GM18498 (cell line): ENCODE results near the gene LRRC72.
"Not testable (repeated sequence)": the region's sequence is repeated elsewhere in the genome, so short reads cannot be mapped to it uniquely, and the experiment has no call there.

Source experiments
- ATAC-seq: cut with Tn5 transposase; IDR thresholded peaks from one replicate; pipeline ENCODE4 v1.9.1; 2021; ENCODE audit warnings: mild to moderate bottlenecking, moderate library complexity; ENCODE audit not compliant: unreplicated experiment

The LRRC72 gene

DNA sequence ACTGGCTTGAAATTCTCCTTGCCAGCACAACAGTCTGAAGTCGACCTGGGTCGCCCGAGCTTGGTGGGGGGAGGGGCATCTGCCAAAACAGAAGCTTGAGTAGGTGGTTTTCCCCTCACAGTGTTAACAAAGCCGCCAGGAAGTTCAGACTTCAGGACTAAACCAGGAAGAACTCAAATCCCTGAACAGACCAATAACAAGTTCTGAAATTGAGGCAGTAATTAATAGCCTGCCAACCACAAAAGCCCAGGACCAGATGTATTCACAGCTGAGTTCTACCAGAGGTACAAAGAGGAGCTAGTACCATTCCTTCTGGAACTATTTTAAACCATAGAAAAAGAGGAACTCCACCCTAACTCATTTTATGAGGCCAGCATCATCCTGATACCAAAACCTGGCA is 45.3 kb downstream of the LRRC72 start:
- ATAC-seq: no peak

DNA sequence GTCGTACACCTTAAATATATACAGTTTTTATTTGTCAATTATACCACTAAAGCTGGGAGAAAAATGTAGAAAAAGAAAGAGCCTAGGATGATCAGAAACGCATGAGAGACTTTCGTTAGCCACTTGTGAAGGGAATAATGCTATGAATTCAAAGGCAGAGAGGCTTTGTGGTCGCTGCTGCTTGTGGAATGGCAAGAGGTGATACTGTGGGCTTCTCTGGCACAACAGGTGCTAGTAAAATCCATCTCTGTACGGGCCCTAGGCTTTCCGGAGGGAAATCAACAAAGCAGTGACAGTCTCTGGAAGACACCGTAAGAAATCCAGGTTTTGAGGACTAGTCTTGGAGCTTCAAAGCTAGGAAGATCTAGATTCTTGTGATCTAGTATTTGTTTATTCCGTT is 52.6 kb downstream of the LRRC72 start:
- ATAC-seq: no peak

DNA sequence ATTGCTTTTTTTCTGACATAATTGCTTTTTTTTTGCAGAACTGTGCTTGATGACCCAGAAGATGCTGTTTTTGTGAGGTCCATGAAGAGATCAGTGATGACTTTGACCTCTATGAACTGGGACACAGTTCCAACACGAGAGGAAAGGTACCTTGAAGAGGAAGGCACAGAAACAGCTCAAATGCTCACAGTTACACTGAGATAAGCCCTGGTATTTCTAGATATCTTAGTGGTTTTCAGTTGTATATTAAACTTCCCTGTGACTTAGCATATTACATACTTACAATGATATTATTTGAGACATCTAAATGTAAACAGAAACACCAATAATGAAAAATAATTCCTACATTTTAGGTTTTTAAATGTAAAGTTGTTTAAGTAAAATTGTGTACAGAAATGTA is 54.7 kb downstream of the LRRC72 start:
- ATAC-seq: no peak

DNA sequence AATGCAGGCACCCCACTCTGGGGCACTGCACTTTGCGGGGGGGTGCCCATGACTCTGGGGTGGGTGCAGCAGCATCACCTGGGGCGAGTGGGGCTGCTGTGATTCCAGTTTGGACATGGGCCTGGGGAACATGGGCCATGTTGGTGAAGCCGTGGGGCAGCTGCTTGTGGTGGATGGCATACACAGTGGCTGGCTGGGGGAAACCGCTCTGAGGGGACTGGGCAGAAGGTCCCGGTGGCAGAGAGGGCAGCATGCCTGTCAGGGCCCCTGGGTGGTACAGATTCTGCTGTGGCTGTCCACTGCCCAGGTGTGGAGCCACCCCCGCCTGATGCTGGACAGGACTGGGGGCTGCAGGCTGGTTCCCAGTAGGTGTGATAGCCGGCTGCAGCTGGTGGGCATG is 57.2 kb downstream of the LRRC72 start:
- ATAC-seq: no peak

DNA sequence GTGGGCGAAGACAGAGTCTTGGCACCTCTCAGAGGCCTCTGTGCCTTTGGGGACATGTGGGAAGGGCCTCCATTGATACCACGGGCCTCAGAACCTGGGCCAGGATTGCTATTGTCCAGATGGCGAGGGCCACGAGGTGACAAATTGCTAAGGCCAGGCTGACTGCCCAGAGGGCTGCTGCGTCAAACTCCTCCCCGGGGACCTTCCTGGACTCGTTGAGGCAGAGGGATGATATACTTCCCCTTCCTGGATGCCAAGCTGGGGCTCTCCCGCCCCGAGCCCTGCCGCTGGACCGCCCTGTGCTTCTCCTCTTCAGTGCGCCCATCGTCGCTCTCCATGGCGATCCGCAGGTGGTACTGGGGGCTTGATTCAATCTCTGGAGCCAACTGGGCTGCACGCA is 58.9 kb downstream of the LRRC72 start:
- no peak for ATAC-seq

DNA sequence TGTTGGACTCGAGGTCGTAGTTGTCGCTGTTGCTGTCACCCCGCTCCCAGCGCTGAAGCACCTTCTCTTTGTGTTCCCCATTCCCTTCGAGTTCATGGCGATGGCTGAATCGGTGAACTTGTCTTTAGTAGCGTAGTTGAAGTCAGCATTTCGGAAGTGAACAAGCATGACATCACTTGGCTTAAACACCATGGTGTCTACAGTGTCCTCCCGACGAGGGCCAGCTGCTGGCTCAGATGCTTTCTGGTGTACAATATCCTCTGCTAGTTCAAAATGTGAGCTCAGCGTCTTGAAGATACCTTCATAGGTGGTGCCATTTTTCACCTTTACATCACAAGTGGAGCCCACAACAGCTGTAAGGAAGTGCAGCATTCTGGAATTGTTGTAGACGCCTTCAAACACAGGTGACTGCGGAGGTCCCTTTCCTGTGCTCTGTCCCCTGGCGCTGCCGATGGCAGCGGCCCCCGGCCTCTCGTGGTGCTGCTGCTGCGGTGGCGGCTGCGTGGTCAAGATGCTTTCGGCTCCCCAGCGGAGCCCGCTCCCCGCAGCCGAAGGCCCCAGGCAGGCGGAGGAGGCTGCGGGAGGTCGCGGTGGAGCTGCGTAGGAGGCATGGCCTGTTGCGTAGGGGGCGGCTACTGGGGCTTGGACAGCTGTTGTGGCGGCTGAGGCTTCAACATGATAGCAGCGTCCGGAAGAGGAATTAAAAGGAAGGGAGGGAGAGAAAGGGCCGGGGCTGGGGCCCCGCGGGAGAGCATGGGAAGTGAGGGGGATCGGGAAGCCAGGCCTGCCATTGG is 59.7 kb downstream of the LRRC72 start:
- no peak for ATAC-seq

DNA sequence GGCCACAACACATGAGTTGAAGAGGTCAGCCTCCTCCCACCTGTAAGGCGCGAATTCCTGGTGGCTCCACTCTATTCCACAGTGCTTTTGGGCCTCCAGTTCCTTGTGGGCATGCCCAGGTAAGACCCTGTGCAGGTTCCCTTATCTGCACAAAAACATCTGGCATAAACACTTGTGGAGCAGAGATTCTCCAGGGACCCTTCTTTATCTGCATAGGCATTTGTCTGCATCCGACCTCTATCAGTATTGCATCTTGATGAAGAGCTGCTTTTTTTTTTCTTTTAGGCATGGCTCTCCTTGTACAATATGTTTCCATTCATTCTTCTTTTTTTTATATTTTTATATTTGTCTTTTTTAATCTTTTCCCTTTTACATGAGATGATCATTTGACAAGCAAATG is 60.5 kb downstream of the LRRC72 start:
- ATAC-seq: no peak

DNA sequence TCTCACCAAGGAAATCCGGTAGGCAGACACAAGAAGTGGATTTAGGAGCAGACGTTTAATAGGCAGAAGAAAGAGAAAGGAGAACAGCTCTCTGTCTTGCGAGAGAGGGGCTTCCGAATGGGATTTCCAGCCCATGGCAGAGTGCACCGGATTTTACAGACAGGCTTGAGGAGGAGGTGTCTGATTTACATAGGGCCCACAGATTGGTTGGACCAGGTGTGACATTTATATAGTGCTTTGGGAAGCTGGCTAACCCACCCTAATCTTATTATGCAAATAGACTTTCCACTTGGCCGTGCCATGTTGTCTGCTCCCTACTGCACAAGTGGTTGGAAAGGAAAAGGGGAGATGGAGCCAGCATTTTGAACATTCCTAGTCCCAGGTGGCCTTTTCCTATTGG is 61.2 kb downstream of the LRRC72 start:
- no peak for ATAC-seq

DNA sequence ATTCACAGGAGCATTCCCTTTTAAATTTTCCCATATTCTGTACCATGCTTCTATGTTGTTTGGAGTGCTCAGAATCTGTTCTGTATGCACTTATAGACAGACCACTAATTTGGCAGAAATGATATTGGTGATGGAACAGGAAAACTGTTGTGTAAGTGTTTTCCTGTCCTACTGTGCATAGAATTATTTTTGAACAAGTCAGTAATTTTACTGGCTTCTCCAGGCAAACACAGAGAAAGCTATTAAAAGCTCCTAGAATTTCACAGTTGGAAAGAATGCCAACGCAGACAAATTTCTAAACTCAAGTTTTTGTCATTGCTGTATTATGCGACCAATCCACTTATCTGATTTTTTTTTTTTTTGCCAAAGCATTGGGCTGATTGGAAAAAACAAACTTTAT is 63.3 kb downstream of the LRRC72 start:
- ATAC-seq: no peak

DNA sequence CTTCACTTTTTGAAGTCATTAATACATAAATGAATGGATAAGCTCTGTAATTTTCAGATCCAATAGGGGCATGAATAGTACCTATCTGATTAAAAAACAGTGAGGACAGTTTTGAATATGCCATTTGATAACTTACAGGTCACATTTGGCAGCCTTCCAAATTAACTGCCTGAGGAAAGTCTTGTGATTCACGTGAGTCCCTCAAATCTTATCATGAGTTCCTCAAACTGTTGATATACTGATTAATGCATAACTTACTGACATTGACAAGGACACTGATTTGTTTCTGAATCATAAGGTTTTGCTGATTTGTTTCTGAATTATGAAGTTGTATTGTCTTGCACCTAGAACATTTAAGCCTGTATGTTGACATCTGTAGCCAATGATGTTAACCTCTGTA is 63.8 kb downstream of the LRRC72 start:
- ATAC-seq: no peak

DNA sequence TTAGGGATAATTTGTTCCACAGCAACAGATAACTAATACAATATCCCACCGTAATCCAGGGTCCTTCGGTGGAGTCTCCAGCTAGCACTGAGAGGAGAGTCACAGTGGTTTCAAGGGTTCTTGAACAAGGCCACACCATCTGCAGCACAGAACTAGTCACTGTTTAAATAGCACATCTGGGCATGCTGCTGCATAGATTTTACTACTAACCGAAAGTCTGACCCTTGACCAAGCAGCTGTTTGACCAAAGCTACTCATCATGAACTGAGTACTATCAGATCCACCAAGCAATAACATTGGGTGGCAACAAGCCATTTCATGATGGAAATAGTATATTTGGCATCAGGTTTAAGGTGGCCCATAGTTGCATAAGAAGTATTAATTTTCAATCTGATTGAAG is 65.8 kb downstream of the LRRC72 start:
- no peak for ATAC-seq

DNA sequence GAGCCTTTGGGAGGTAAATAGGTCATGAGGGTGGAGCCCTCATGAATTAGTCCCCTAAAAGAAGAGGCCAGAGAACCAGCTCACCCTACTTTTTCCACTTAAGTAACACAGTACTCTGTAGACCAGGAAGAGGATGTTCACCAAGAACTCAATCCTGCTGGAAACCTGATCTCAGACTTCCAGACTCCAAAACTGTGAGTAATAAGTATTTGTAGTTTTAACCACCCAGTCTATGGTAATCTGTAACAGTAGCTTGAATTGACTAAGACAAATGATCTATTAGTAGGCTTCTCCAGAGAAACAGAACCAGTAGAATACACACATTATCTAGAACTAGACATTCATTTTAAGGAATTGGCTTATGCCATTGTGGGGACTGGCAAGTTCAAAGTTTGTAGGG is 67.4 kb downstream of the LRRC72 start:
- ATAC-seq: no peak

DNA sequence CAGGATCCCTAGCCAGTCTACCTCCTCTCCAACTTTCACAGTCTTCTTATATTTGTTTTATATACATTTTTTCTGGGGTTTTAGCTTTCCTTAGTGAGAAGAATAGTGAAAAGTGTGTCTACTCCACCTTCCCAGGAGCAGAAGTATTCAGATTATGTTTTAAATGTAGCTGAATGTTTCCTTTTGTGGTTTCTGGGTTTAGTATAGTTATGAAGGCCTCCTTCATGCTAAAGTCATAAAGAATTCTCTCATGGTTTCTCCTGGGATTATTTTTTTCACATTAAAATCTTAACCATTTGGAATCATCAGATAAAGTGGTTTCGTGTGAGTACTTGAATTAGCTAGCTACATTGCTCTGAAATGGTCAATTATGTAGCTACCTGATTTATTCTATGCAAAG is 68.1 kb downstream of the LRRC72 start:
- ATAC-seq: no peak

DNA sequence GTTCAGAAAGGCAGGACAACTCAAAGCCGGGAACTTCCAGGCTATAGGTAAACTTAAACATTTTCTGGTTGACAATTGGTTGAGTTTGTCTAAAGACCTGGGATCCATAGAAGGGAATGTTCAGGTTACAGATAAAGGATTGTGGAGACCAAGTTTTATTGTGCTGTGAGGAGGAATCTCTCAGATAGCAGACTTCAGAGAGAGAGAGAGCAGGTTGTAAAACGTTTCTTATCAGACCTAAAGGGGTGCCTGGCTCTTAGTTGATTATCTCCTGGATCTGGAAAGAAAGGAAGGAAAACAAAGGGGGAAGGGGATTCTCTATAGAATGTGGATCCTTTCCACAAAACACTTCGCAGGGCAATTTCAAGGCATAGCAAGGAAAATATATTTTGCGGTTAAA is 69.0 kb downstream of the LRRC72 start:
- not testable (repeated sequence) for ATAC-seq

DNA sequence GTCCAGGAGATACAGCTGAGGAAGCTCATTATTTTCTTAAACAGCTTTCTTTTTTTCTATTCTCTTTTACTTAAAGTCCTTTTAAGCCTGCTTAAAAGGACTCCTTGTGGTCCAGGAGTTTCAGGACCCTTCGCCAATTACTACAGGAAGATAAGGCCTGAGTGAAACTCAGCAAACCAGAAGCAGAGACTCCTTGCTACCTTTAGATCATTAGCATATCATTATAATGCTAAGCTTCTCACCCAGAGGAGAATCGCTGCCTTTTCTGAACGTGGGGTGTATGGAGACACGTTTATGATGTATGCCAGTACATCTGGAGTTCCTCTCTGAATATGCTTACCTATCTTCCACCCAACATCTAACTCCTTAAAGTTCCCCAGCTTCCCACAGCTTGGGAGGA is 71.4 kb downstream of the LRRC72 start:
- ATAC-seq: no peak

DNA sequence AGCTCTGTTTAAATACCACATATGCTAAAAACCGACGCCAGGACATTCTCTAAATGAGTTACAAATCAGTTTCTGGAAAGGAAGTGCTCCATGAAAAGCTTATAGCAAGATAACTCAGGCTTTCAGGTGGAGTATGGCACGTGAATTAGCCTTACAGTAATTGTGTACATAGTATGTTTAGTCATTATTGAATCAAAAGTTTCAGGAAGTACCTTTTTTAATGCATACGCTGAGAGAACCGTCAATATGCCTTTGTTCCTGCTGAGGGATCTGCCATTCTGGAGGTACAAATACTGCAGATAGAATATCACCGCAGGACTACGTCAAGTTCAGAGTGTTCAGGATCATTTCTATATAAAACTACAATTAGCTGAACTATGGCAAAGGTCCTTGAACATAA is 73.2 kb downstream of the LRRC72 start:
- no peak for ATAC-seq

DNA sequence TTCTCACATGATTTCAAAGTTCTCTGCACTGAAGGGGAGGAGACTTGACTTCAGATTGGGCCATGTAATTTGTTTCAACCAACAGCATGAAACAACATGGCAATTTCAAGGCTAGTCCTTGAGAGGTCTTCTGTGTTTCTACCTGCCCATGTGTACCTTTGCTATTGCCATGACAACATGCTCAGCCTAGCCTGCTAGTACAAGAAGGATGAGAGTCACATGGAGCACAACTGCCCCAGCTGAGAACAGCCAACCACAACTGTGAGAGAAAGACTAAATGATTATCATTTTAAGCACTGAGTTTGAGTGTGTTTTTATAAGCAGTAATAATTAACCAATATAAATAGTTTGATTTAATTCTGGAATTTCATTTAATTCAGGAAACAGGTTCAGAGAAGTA is 77.0 kb downstream of the LRRC72 start:
- no peak for ATAC-seq

DNA sequence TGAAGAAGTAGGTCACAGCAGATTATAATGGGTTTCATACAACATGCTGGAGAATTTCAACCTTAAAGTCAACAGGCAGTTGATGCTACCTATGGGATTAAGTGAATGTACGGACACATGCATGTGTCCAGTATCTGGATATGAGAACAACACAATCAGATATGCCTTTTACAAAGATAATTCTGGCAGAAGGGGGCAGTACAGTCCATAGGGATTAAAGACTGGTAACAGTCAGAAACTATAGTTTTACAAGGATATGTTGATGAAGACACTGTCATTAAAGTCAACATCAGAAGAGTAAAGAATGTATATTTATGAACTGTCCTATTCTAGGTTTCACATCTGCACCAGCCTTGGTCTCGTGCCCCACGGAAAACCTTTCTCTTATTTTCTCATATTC is 77.4 kb downstream of the LRRC72 start:
- no peak for ATAC-seq

DNA sequence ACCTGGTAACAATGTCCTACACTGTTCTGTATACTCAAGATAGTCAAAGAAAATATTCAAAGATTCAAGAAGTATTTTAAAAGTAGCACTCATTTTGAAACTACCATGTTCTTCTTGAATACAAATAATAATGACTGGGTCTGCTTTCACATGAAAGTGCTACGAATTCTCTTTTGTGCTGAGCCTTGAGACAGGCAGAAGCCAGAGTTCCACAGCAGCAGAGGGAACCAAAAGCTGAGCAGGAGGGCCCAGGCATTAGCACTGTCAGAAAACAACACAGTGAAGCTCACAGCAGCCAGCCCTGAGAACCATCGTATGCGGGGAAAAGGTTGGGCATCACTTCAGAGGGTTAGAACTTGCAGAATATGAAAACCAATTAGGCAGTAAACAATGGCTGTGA is 80.1 kb downstream of the LRRC72 start:
- peak; percentile 46 for ATAC-seq

DNA sequence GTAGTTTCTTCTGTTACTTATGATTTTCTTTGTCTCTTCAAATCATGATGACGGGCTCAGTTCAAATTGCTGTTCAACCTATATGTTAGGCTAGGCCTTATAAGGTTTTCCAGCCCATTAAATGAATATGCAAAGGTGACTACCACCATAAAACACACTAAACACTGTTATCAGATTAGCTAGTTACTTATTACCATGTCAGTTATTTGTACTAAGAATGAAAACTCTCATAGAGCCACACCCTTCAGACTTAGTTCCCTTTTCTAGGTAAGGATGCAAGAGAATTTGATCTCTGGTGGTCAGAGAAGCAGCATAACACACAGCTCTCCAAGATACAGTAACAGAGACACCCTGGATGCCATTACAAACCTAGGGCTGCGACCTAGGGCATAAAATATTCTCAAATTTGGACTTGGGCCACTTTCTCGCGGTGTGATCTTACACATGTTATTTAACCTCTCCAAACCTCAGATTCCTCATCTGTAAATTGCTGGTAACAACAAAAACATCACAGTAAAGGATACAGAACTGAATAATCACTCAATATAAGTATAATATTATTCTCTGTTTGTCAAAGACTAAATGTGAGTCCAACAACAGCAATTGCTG is 83.3 kb downstream of the LRRC72 start:
- no peak for ATAC-seq

DNA sequence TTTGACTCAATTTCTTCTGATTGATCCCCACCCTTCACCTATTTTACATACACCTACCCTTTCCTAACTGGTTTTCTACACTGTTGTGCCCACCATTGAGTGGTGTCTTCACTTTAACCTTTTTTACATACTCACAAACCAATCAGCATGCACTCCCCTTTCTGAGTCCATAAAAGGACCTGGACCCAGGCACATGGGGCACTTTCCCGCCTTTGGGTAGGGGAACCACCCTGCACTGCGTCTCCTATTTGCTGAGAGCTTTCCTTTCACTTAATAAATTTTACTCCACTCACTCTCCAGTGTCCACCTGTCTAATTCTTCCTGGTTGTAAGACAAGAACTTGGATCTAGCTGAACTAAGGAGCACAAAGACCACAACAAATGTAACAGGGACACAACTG is 85.1 kb downstream of the LRRC72 start:
- ATAC-seq: no peak

DNA sequence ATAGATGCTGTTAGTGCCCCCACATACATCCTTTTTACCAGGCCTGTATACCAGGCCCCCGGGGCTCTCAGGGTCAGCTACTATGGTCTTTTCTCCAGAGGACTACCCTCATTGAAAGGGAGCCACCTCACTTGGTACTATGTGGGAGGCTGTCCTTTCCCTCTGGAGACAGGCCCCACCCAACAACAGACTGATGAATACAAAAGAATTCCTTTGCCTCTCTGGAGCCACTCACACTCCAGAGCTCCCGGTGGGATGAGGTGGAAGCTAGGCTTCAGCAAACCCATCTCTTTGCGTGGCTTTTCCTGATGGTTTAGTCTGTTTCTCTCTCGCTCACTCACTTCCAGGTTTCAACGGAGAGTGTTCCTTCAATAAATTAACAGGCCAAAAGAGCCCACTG is 88.6 kb downstream of the LRRC72 start:
- no peak for ATAC-seq

DNA sequence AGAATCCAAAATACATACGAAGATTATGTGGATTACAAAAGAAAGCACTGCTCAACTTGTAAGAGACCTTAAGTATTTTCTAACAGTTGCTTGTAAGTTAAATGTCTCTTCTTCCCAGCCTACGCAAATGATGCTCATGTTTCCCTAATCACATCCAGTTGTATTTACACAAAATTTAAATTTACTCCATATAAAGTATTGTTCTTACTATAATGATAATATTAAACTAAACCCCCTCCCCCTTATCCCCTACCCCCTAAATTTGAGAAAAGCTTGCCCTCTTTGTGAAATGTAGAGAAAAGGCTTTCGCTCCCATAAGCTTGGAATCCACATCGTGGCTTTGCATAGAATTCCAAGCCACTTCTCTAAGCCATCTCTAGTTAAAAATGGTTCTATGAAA is 89.5 kb downstream of the LRRC72 start:
- ATAC-seq: no peak
